HUES64 (cell line): ENCODE results near the gene OPCML.

ENCODE experiments used
- H3K27ac ChIP-seq: 2 replicates; pipeline ENCODE4 v1.7.0; 2013; ENCODE audit warnings: low read depth, low read length, inconsistent platforms
- H3K27me3 ChIP-seq: 2 replicates; pipeline ENCODE4 v1.6.1; 2013; ENCODE audit warnings: mild to moderate bottlenecking, low read length; ENCODE audit not compliant: insufficient read depth
- H3K36me3 ChIP-seq: 2 replicates; pipeline ENCODE4 v1.6.1; 2013; ENCODE audit warnings: mild to moderate bottlenecking, low read length; ENCODE audit not compliant: insufficient read depth
- H3K4me1 ChIP-seq: 2 replicates; pipeline ENCODE4 v1.6.1; 2013; ENCODE audit warnings: mild to moderate bottlenecking, low read length, moderate library complexity; ENCODE audit not compliant: insufficient read depth
- H3K4me3 ChIP-seq: 2 replicates; pipeline ENCODE4 v1.5.1; 2013; ENCODE audit warnings: mild to moderate bottlenecking, low read length, moderate library complexity
- H3K9ac ChIP-seq: 2 replicates; pipeline ENCODE4 v1.6.1; 2013; ENCODE audit warnings: mild to moderate bottlenecking, low read depth, low read length
- H3K9me3 ChIP-seq: 2 replicates; pipeline ENCODE4 v1.6.1; 2013; ENCODE audit warnings: low read depth, low read length; ENCODE audit not compliant: insufficient read depth
- WGBS: fragments of 150-250, 120-280 bp; methylation state at CpG from one replicate; pipeline ENCODE4 v1.1.7; 2013; ENCODE audit warnings: missing lambda C conversion rate; 5-methylcytosine and 5-hydroxymethylcytosine counted together

Gene OPCML

GRCh38 chr11:133212201-133212600 lies 320.1 kb downstream of the OPCML start:
- Histone ChIP-seq H3K9ac (no peak overlapping the region), H3K27ac (no peak overlapping the region), H3K27me3 (no peaks in the 10 kb centered on the region), H3K4me1 (0 out of 2 replicates have a peak, but pooled peaks cover 4% of the 10 kb centered on the region), H3K9me3 (no peaks in the 10 kb centered on the region), H3K4me3 (no peak overlapping the region), H3K36me3 (no peaks in the 10 kb centered on the region)
- WGBS, result 92% methylated on average over 8 of the region's 8 CpGs

DNA sequence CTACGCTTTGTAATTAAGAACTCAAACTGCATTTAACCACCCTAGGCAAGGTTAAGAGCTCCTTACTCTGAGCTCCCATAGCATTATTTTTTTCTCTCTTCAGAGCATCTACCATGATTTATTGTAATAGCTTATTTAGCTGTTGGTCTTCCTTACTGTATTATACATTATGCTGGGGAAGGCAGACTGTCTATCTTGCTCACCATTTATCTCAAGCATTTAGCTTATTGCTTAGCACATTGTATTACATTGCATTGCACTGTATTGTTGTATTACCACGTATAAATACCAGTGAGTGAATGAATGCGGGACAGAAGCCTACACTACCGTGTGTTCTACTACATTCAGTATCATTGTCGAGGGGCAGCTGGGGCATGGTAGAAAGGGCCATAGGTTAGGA lies 324.3 kb downstream of the OPCML start:
- H3K9me3 ChIP-seq, result no peaks in the 10 kb centered on the region
- WGBS, result 99% methylated on average over 5 of the region's 5 CpGs
- H3K36me3 ChIP-seq, result no peaks in the 10 kb centered on the region
- no peak overlapping the region for H3K27ac ChIP-seq
- H3K4me1 ChIP-seq, result no peaks in the 10 kb centered on the region
- no peaks in the 10 kb centered on the region for H3K27me3 ChIP-seq
- H3K9ac ChIP-seq, result no peak overlapping the region
- H3K4me3 ChIP-seq, result no peak overlapping the region

GRCh38 chr11:133206313-133207005 lies 325.8 kb downstream of the OPCML start:
- Histone ChIP-seq H3K27me3 (no peaks in the 10 kb centered on the region), H3K4me3 (no peak overlapping the region), H3K9me3 (no peaks in the 10 kb centered on the region), H3K4me1 (no peaks in the 10 kb centered on the region), H3K36me3 (no peaks in the 10 kb centered on the region), H3K9ac (no peak overlapping the region), H3K27ac (no peak overlapping the region)
- 90% methylated on average over 15 of the region's 17 CpGs for WGBS

- no peaks in the 10 kb centered on the region for H3K27me3 ChIP-seq
- WGBS, result 91% methylated on average over 2 of the region's 3 CpGs
These were observed 328.1 kb downstream of the OPCML start for GRCh38 chr11:133204158-133204557.

GRCh38 chr11:133202816-133203215 lies 329.5 kb downstream of the OPCML start:
- H3K9me3 ChIP-seq, result no peaks in the 10 kb centered on the region
- no peaks in the 10 kb centered on the region for H3K27me3 ChIP-seq
- H3K4me1 ChIP-seq, result no peaks in the 10 kb centered on the region
- no peak overlapping the region for H3K27ac ChIP-seq
- H3K36me3 ChIP-seq, result no peaks in the 10 kb centered on the region
- no peak overlapping the region for H3K4me3 ChIP-seq
- 95% methylated on average over 8 of the region's 8 CpGs for WGBS
- H3K9ac ChIP-seq, result no peak overlapping the region

More at GRCh38 chr11:133204158-133204557, 328.1 kb downstream of the OPCML start:
- H3K9ac ChIP-seq, result no peak overlapping the region
- H3K27ac ChIP-seq, result no peak overlapping the region
- H3K9me3 ChIP-seq, result no peaks in the 10 kb centered on the region
- no peaks in the 10 kb centered on the region for H3K4me1 ChIP-seq
- H3K36me3 ChIP-seq, result no peaks in the 10 kb centered on the region
- H3K4me3 ChIP-seq, result no peak overlapping the region

GRCh38 chr11:133198438-133198837 lies 333.9 kb downstream of the OPCML start:
- no peaks in the 10 kb centered on the region for H3K27me3 ChIP-seq
- no peak overlapping the region for H3K27ac ChIP-seq
- 90% methylated on average over 4 of the region's 5 CpGs for WGBS
- H3K4me1 ChIP-seq, result peaks cover 4% of the 10 kb centered on the region; the same call in 1 of the 2 replicates
- no peak overlapping the region for H3K4me3 ChIP-seq
- no peak overlapping the region for H3K9ac ChIP-seq
- H3K36me3 ChIP-seq, result no peaks in the 10 kb centered on the region
- no peaks in the 10 kb centered on the region for H3K9me3 ChIP-seq

DNA sequence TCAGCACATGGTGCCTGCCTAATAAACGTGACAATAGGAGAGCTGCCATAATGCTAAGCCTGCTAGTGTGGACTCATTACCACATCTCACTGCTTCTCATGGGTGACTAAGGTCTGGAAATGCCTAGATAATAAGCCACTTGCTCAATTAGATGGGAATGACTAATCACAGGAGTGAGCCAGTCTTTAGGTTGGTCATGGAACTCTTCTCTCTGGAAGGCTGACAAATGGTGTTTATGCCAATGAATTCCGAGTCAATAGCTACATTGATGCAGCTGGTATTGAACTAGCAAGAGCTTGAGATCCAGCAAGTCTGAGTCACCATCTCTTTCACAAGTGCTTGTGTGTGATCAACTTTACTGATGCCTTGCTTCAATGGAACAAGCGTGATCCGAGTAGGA lies 334.9 kb downstream of the OPCML start:
- no peak overlapping the region for H3K4me3 ChIP-seq
- H3K27me3 ChIP-seq, result no peaks in the 10 kb centered on the region
- WGBS, result 90% methylated on average over 4 of the region's 4 CpGs

DNA sequence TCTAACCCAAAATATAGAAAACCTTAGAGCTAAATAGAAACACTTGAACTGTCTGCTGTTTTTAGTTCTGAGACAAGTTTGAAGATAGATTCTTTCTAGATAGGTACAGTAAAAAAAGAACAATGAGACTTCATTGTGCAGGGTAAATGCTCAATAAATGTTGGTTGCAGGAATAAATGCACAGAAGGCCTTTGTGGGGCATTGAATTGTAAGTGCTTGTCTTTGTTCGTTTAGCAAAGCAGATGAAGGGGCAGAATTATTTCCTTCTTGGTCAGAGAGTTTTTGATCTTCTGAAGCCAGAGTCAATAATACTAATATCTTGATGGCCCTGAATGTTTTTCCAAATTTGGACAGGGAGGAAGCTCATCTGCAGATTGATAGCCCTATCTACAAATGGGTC lies 340.4 kb downstream of the OPCML start:
- no peaks in the 10 kb centered on the region for H3K27me3 ChIP-seq
- H3K9ac ChIP-seq, result no peak overlapping the region
- WGBS, result 83% methylated on average over 1 of the region's 1 CpG
- H3K4me3 ChIP-seq, result no peak overlapping the region
- peaks cover 4% of the 10 kb centered on the region for H3K4me1 ChIP-seq
- no peaks in the 10 kb centered on the region for H3K36me3 ChIP-seq
- H3K27ac ChIP-seq, result no peak overlapping the region
- no peaks in the 10 kb centered on the region for H3K9me3 ChIP-seq

More for the DNA sequence above, 334.9 kb downstream of the OPCML start:
- H3K9ac ChIP-seq, result no peak overlapping the region
- H3K9me3 ChIP-seq, result no peaks in the 10 kb centered on the region
- no peak overlapping the region for H3K27ac ChIP-seq
- H3K4me1 ChIP-seq, result peaks cover 4% of the 10 kb centered on the region
- H3K36me3 ChIP-seq, result no peaks in the 10 kb centered on the region

DNA sequence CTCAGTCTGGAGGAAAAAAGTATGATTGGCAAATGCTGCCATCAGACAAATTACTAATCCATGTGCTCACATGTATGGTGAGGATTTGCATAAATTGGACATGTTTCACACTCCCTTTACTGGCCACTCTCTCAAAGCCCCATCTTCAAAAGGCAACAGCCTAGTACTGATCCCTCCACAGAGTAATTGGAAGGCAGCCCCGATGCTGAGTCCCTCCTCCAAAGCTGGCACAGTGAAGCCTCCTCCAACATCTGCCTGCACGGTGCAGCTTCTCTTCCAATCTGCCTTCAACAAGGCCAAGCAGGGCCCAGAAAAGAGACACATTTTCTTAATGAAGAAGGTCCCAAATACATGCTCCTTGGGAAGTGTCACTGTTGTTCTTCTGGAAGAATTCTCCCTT lies 350.6 kb downstream of the OPCML start:
- Histone ChIP-seq H3K36me3 (no peaks in the 10 kb centered on the region), H3K9ac (no peak overlapping the region), H3K4me3 (no peak overlapping the region), H3K27me3 (no peaks in the 10 kb centered on the region), H3K9me3 (no peaks in the 10 kb centered on the region), H3K4me1 (no peaks in the 10 kb centered on the region), H3K27ac (no peak overlapping the region)
- WGBS, result 84% methylated on average over 2 of the region's 2 CpGs

DNA sequence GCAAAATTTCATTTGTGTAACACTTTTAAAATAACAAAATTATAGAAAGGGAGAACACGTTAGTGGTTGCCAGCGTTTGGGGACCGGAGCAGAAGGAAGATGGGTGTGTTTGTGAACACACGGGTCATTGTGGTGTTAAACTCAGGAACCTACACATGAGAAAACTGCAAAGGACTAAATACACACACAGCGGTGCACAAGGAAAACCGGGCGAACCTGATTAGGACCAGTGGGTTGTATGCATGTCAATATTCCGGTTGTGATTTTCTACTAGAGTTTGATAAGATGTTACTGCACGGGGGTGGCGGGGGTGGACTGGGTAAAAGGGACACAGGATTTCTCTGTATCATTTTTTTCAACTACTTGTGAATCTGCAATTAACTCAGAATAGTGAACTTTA lies 351.2 kb downstream of the OPCML start:
- Histone ChIP-seq H3K9me3 (no peaks in the 10 kb centered on the region), H3K4me1 (no peaks in the 10 kb centered on the region), H3K36me3 (no peaks in the 10 kb centered on the region), H3K9ac (no peak overlapping the region), H3K27me3 (no peaks in the 10 kb centered on the region), H3K4me3 (no peak overlapping the region), H3K27ac (no peak overlapping the region)
- WGBS, result 98% methylated on average over 9 of the region's 10 CpGs

DNA sequence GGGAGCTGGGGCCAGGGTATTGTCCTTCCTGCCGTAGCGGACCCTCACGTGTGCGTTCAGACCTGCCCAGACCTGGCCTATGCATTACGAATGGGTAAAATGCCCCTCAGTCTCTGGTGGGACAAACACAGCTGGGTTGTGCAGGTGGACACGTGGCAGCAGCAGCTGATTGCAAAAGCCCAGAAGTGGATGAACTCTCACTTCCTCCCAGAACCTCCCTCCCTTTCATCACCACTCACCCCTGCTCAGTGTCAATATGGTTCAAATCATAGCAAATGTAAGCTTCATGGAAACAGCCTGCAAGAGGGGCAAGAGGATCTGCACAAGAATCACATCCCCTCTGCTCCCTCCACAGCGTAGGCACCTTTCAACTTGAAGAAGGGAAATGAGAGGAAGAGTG lies 352.1 kb downstream of the OPCML start:
- H3K4me1 ChIP-seq, result no peaks in the 10 kb centered on the region
- no peaks in the 10 kb centered on the region for H3K27me3 ChIP-seq
- no peak overlapping the region for H3K4me3 ChIP-seq
- 95% methylated on average over 7 of the region's 7 CpGs for WGBS
- no peak overlapping the region for H3K27ac ChIP-seq
- H3K36me3 ChIP-seq, result no peaks in the 10 kb centered on the region
- no peak overlapping the region for H3K9ac ChIP-seq
- H3K9me3 ChIP-seq, result no peaks in the 10 kb centered on the region

DNA sequence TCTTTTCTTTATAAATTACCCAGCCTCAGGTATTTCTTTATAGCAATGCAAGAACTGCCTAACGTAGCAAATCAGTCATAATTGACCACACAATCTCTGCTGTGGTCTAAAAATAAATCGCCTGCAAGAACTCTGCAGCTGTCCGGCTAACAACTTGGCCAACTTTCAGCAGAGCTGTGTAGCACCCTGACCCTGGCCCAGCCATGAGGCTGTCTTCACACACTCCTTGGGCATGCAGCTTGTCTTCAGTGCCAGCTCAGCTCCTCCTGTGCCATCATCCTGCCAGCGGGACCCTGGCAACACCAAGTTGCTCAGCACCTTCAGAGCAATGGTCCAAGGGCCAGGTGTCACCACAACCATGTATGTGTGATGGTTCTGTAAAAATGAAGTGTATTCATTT lies 355.6 kb downstream of the OPCML start:
- no peaks in the 10 kb centered on the region for H3K9me3 ChIP-seq
- H3K27me3 ChIP-seq, result no peaks in the 10 kb centered on the region
- no peak overlapping the region for H3K9ac ChIP-seq
- WGBS, result 96% methylated on average over 4 of the region's 4 CpGs
- no peak overlapping the region for H3K4me3 ChIP-seq
- no peaks in the 10 kb centered on the region for H3K4me1 ChIP-seq
- no peak overlapping the region for H3K27ac ChIP-seq
- no peaks in the 10 kb centered on the region for H3K36me3 ChIP-seq
